ENCODE measurements around the gene MDN1.
"Not testable (repeated sequence)": the region's sequence is repeated elsewhere in the genome, so short reads cannot be mapped to it uniquely, and the experiment has no call there.

Gene MDN1

DNA sequence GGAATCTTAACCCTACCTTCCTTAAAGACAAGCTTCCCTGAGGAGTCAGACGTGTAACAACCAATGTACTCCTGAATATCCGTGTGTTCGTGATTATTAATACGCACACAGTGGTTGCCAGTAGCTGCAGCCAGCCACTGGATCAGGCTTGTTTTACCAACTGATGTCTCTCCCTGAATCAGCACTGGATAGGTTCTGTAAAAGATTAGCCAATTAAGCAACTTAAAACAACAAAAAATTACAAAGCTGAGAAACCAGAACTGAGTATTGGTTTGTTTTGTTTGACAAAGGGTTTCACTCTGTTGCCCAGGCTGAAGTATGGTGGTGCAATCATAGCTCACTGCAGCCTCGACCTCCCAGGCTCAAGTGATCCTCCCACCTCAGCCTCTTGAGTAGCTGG lies 69.3 kb downstream of the MDN1 start:
- DNase-seq, result no peak

DNA sequence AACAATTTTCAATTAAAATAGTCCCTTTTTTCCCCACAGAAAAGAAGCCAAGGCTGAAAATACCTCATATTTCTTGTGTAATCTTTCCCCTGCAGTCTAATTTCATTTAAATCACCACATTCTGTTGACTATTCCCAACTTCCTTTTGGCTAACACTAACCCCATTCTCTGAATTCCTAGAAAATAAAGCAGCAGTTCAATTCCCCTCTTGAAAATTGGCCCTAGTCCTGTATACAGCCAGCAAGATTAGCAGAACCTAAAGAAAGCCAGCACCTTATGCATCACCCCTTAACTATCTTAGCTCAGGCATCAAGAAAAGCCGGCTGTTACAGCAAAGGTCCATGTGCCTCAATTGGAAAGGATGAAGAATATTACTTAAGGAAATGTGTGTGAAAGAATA lies 69.7 kb downstream of the MDN1 start:
- DNase-seq, result no peak

DNA sequence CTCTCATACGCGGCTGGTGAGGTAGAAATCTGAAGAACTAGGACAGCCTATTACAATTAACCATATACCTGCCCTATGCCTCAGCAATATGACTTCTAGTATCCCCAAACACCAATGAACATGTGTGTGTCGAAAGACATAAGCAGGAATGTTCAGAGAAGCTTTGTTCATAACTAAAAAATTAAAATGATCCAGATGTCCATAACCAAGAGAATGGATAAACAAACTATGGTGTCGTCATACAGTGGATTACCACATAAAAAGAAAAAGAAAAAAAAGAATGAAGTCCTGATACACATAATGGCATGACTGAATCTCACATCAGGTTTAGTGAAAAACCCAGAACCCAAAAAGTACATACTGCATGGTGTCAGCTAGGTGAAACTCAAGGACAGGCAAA lies 73.9 kb downstream of the MDN1 start:
- DNase-seq, result no peak

DNA sequence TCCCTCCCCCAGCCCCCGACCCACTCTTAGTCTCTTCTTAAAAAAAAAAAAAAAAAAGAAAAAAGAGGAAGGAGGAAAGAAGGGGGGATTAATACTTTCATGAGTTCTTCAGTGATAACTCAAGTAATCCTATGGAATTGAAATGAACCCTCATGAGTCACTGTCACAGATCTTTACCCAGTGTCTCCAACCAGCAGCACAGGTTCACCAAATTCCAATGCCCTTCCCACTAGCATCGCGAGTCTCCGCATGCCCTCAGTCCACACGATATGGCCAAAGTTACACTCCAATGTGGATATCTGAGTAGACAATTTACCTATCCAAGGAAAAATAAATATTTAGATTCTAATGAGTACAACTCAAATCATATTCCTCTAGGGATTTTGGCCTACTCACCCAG lies 74.5 kb downstream of the MDN1 start:
- DNase-seq, result no peak

DNA sequence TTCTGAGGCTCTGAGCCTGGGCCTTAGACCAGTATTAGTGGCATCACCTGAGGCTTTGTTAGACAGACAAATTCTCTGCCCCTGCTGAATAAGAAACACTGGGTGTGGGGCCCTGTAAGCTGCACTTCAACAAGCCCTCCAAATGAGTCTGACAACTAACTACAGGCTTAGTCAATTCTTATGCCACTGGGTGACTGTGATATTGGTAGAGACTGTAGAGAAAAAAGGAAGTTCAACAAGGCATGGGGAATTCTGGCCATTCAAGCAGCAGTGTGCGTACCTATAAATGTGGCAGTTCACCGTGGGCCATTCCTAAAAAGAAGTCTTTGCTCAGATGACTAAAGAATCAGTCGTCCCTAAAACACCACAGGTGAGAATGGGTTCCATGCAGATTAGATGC lies 82.7 kb downstream of the MDN1 start:
- no peak for DNase-seq

DNA sequence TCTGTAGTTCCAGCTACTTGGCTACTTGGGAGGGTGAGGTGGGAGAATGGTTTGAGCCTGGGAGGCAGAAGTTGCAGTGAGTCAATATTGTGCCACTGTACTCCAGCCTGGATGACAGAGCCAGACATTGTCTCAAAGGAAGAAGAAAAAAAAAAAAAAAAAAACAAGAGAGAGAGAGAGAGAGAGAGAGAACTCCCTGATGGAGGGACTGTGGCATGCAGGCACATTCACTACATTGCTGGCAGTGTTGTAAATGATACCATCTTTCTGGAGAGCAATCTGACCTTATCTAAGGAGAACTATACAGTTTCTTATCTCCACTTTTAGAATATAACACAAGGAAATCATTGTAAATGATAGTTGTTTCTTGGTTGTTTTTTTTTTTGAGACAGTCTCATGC lies 85.1 kb downstream of the MDN1 start:
- DNase-seq, result no peak

DNA sequence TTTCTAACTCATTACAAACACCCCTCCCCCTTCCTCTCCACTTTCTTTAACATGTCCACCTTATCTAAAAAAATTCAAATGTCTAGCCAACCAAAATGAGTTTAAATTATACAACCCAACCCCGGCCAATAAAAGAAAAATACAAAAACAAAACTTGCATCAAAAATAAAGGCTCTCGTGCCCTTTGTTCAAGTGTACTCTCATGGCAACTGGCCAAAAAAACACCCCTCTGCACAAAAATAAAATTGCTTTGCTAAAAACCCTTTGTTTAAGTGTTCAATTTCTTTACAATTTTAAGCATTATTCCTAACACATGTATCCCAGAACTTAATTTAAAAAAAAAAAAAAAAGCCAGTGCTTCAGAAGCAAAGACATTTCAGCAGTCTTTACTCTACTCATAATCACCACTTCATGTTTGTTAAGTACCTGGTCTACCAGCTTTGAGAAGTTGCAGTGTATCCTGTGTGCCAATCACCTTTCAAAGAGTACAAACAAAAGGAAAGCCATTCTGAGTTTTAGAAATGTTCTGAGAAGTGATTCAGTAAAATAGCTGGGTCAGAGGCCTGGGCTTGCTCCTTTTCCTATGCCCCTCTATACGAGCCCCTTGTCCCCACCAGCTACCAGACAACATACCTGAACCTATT lies 87.5 kb downstream of the MDN1 start:
- no peak for DNase-seq

DNA sequence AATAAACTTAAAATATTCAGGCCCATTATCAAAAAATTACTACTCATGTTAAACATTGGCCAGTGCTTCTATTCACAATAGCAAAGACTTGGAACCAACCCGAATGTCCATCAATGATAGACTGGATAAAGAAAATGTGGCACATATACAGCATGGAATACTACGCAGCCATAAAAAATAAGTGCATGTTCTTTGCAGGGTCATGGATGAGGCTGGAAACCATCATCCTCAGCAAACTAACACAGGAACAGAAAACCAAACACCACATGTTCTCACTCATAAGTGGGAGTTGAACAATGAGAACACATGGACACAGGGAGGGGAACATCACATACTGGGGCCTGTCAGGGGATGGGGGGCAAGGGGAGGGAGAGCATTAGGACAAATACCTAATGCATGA lies 88.3 kb downstream of the MDN1 start:
- not testable (repeated sequence) for DNase-seq

DNA sequence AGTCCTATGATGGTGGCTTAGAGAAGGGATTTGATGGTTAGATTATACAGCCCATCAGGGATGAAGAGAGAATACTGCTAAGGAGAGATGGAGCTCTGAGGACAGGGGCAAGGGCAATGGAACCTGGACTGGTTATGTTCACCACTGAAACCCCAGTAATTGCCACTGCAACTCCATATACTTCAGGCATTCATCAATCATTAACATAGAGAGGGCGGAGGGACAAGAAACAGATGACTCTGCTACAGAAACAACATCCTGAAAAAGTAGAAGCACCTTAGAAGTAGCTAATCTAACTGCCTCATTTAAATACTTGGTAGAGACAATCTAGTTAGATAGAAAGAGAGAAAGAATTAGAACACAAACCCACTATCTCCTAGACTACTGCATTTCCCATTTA lies 89.8 kb downstream of the MDN1 start:
- no peak for DNase-seq

DNA sequence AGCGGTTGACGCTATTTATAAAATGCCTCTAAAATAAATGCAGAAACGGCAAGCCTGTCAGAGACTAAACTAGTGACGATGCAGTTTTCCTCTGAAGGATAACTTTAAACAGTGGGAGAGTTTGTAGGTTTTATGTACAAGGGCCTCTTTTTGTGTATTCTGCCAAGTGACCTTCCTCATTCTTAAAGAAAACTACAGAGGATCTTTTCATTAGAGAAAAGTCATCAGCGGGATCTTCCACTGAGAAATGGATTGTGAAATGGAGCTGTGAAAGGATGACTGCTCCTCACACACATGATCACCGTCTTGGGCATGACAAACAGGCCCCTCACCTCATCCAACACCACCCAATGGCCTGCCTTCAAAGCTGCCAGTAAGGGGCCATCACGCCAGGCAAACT lies 92.1 kb downstream of the MDN1 start:
- DNase-seq, result no peak

DNA sequence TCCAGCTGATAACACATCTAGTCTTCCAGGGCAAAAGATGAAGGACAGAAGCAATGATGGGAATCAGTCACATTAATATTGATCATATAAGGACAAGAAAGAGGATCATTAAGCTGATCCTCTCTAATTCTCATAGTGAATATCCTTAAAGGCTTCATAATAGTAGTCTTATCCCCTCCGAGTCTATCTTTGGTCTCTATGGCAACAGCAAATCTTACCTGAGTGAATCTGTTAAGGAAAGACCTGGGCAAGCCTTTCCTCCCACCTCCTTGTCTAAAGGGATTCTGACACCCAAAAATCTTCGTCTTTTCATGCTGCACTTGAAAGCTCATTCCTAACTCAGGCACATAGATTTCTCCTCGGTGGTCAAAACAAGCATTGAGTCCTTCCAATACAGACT lies 94.6 kb downstream of the MDN1 start:
- DNase-seq, result no peak

DNA sequence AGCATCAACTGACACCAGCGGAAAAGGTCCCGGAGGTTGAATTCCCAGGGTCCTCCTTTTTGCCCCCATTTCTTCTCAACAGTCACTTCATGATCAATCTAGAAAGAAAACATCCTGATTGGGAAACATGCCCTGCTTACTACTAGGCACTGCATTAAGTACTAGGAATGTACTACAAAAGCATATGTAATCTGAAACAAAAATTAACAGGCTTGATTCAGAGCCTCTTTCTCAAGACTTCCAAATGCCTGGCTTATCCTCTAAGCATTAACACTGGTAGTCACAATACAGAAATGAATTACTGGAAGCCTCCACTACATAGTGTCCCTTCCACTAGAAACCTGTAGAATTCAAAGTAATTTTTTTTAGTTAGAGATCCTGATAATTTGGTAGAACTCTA lies 96.5 kb downstream of the MDN1 start:
- DNase-seq, result no peak

DNA sequence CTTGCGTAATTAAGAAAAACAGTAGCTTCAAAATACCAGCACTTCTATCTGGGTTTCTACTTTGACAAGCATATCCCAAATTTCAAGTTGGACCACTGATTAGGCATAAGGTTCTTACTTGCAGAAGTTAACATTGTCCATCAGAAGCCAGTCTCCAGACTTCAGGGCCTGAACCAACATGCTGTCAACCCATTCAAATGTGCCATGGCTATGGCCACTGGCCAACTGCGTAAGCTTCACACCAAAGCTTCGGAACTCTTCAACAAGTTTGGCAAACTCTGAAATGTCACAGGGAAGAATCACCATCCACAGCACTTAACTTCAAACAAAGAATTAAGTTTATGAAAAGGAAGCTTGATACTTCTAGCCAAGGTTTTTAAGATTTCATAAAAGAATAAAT lies 103.1 kb downstream of the MDN1 start:
- DNase-seq, result no peak

DNA sequence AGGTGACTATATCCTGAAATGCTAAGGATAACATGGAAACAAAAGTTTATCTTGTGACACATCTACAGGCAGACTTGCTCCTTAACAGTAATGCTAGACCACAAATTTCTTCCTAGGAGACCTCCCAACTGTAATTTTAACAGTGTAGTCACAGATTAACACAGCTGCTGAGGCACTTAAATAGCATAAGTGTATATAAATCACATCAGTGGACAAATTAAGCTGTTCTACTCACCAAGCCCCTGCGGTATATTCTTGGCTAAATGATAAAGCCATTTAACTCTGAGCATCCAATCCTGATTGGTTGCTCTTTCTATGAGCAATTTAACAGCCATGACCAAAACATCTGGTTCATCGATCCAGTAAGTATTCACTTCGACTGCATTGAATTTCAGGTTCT lies 107.8 kb downstream of the MDN1 start:
- DNase-seq, result no peak

DNA sequence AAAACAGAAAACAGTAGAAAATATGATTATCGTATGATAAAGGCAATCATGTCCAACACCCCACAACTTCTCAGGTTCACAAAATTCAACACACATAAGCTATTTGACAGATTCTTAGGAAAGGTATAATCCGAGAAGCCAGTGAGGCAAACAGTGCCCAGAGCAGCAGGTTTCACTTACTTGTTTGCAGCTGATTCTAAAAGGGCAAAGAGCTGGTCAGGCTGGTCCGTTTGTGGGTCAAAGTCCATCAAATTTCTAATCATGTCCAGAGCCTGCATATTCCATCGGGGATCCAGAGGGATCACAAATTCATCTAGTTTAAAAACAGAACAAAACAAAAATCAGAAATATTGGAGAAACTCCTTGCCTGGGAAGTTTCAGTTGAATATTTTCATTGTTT lies 111.3 kb downstream of the MDN1 start:
- DNase-seq, result no peak

DNA sequence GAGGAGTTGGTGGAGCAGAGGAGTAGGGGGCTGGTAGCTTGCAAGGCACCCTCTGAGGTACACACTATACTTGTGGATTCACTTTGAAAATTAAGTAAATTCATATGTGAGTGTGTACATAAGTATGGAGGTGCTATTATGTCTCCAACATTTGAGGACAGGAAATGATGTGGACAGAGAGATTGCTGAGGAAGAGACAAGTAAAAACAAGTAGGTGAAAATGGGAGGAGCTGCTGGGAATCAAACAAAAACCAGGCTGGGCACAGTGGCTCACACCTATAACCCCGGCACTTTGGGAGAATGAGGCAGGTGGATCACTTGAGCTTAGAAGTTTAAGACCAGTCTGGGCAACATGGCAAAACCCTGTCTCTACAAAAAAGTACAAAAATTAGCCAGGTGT lies 111.8 kb downstream of the MDN1 start:
- no peak for DNase-seq

DNA sequence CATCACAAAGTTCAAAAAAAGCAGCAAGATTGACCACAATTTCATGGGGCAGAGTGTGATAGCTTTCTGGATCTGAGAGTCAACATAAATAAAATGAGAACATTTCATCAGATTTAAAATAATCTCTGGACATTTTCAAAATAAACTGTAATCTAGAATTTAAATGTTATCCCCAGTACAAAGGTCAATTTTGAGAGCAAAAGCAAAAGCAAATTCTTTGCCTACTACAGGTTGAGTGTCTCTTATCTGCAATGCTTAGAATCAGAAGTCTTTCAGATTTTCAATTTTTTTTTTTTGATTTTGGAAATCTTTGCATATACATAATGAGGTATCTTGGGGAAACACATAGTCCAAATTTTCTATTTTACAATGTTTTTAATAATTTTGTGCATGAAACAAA lies 113.5 kb downstream of the MDN1 start:
- no peak for DNase-seq

DNA sequence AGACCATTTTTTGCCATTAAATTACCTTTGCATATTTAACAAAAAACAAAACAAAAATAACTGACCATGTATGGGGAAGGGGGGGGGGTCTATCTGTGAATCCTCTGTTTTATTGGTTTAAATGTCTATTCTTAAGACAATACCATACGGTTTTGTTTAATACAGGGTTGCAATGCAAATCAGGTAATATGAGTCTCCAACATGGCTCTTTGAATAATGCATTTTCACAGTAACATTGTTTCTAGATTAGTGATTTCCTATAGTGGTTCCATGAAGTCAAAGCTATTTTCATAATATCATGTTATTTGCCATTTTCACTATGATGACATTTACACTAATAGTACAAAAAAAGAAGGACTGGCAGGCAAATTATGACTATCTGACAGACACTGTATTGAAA lies 116.3 kb downstream of the MDN1 start:
- no peak for DNase-seq

DNA sequence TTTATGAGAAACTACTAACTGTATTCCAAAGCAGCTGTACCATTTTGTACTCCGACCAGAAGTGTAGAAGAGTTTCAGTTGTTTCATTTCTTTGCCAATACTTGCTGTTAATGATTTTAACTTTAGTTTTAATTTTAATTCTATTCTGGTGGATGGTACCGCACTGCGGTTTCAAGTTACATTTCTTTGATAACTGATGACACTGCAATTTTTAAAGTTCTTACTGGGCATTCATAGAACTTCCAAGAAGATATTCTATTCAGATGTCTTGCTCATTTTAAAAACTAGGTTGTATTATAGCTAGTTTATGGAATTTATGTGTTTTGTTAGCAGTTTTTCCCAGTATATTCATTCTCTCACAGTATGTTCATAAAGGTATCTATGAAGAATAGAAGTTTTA lies 117.2 kb downstream of the MDN1 start:
- no peak for DNase-seq

DNA sequence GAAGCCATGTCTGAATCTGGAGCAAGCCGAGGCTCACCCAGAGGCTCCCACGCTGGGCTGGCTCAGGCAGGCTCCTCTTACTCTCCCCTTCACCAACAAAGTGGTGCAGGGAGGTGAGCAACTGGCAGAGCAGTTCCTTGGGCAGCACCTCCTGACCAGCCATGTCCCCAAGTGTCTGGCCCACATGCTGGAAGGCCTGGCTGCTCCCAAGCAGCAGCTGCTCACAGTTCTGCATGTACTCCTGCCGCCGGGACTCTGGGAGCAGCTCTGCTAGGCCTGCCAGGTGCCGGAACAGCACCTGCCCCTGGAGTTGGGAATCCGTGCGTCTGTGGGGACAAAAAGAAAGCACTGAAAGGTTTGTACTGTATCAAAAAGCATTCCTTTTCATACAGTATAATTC lies 123.9 kb downstream of the MDN1 start:
- DNase-seq, result no peak

DNA sequence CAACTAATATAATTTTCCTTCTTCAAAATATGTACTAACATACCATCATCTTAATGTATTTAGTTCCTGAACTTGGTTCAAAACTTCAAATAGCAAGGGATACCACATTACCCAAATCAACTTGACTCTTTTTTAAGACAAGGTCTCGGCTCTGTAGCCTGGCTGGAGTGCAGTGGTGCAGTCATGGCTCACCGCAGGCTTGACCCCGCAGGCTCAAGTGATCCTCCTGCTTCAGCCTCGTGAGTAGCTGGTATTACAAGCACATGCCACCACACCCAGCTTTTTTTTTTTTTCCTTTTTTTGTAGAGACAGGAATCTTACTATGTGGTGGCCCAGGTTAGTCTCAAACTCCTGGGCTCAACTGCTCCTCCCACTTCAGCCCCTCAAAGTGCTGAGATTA lies 125.2 kb downstream of the MDN1 start:
- DNase-seq, result no peak

DNA sequence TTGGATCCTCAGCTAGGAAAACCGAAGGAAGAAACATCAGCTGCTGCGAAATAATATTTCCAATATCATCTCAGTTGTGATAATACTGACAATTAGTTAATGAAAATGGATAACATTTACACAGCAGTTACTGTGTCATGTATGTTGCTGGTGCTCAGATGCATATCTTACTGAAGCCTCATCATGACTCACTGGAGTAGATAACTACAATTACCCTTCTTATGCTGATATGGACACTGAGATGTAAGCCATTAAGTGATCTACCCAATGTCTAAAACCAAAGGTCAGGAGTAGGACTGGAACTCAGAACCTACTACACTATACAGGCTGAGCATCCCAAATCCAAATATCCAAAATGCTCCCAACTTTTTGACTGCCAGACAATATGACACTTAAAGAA lies 126.4 kb downstream of the MDN1 start:
- no peak for DNase-seq

DNA sequence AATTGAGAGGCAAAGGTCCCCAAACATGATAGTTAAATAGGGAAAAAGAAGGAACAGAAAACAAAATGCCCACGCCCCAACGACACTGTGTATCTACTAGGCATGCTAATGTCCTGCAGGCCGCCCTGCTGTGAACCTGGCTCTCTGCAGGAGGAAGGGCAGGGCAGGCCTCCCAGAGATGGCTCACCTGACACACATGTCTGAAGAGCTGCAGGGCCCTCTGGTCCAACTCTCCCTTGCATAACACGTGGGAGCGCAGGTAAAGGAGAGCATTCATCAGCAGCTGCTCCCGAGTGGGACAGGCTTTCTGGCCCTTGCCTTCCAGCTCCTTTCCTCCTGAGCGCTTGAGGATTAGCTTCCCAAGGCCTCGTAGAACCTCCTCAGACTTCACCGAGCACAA lies 127.3 kb downstream of the MDN1 start:
- no peak for DNase-seq

DNA sequence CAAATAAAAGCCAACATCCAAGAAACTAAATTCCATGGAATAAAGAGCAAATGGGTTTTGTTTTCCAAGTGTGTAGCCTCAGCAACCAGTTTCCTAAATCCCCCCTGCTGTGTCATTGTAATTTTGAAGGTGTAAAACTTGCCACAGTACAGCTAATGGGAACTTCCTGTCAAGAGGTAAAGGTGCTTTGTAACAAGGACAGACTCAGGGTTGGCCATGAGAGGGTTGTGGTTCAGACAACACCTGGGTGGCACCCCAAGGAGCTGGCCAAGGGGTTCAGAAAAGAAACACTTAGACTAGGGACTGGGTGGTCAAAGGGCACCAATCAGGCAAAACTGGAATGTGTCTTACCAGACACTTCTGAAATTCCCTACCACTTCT lies 128.7 kb downstream of the MDN1 start:
- no peak for DNase-seq

DNA sequence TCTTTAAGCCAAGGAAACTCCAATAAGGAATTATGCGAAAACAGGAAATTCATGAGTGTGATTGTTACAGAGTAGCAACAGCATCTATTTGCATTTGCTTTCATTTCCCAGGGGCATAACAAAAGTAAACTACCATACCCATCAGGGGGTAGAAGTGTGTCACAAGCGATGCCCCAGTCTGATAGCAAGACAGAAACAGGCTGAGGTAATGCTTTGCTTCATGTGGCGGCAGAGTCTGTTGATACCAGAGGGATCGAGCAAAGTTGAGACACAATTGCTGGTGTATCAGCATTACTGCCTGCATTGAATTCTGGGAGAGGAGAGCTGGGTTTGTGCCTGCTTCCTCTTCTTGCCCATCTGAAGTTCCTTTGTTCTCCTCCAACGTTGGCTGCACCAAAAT lies 129.9 kb downstream of the MDN1 start:
- DNase-seq, result peak; percentile 36

DNA sequence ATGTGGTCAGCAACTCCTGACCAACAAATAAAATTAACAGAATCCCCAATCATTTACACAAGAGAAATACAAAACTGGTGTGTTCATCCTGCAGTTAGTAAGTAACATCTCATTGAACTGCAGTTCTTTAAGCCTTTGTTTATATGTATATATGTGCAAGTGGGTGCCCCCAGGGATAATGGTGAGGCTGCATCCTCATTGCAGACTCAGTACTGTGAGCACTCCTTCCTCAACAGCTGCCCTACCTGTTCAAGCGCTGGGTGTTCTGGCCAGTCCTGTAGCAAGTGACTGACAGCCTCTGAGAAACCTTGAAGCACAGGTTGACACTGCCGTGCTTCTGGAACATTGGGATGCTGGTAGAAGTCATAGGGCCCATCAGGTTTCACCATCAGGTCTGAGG lies 131.3 kb downstream of the MDN1 start:
- DNase-seq, result no peak

All from NCI-H2107 (cell line).